ENCODE results near the gene CCDC57. TPM values are rescaled to one million over a fixed set of nuclear protein-coding genes. Genes with fewer than 3 reads are reported as not detected.

Gene CCDC57
- total and polyA plus RNA-seq, 9 of the 15 experiments (the other 6 are each of a cell fraction or from before 2014, with no cell fraction given) = 0.83 to 36.2 (median 13.6) TPM

DNA sequence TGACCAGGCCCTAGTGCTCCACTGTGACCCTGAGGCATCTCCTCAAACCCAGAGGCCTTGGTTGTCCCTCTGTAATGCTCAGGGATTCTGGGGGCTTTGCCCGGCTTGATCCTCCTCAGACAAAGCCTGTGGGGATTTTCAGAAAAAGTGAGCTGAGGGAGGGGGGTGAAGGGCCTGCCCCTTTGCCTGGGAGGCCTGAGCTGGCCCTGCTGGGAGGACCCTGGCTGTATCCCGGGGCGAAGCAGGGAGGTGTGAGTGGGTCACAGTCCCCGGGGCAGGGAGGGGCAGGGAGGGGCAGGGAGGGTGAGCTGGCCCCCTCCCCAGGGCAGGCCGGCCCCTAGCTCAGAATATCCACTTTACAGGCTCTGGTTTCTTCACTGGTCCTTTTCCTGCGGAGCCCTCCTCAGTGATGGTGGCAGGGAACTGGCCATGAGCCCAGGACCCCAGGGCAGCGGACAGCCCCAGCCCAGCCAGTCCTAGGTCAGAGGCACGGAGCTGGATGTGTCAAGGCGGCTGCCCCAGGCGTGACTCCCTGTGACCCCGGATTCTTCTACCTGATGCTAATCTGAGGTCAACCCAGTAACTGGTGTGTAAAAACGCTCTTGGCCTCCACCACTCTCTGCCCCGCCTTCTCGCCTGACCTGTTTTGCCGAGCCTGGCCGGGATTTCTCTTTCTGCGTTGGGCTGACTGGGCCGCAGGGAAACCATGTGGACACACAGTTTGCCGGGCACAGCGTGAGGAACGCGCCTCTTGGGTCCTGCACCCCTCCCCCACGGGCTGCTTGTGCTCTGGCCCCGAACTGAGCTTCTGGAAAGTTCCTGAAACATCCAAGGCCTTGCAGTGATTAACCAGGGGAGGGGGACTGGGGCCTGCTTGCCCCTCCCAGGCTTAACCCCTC, 108.8 kb downstream of the CCDC57 start (continued):
- TF ChIP-seq, protein P1, sequence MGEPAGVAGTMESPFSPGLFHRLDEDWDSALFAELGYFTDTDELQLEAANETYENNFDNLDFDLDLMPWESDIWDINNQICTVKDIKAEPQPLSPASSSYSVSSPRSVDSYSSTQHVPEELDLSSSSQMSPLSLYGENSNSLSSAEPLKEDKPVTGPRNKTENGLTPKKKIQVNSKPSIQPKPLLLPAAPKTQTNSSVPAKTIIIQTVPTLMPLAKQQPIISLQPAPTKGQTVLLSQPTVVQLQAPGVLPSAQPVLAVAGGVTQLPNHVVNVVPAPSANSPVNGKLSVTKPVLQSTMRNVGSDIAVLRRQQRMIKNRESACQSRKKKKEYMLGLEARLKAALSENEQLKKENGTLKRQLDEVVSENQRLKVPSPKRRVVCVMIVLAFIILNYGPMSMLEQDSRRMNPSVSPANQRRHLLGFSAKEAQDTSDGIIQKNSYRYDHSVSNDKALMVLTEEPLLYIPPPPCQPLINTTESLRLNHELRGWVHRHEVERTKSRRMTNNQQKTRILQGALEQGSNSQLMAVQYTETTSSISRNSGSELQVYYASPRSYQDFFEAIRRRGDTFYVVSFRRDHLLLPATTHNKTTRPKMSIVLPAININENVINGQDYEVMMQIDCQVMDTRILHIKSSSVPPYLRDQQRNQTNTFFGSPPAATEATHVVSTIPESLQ (CRISPR knock-in tag; IDR thresholded peaks at IDR 0.05) = no peak
- TF ChIP-seq ZNF318 (IDR thresholded peaks at IDR 0.05; ENCODE audit: borderline replicate concordance in 1 of 2, low read depth in 1 of 2) = no peak
- no peak for TF ChIP-seq U2AF1 (optimal IDR thresholded peaks at IDR 0.05; ENCODE audit: low read depth, low read length)
- TF ChIP-seq, protein P2, sequence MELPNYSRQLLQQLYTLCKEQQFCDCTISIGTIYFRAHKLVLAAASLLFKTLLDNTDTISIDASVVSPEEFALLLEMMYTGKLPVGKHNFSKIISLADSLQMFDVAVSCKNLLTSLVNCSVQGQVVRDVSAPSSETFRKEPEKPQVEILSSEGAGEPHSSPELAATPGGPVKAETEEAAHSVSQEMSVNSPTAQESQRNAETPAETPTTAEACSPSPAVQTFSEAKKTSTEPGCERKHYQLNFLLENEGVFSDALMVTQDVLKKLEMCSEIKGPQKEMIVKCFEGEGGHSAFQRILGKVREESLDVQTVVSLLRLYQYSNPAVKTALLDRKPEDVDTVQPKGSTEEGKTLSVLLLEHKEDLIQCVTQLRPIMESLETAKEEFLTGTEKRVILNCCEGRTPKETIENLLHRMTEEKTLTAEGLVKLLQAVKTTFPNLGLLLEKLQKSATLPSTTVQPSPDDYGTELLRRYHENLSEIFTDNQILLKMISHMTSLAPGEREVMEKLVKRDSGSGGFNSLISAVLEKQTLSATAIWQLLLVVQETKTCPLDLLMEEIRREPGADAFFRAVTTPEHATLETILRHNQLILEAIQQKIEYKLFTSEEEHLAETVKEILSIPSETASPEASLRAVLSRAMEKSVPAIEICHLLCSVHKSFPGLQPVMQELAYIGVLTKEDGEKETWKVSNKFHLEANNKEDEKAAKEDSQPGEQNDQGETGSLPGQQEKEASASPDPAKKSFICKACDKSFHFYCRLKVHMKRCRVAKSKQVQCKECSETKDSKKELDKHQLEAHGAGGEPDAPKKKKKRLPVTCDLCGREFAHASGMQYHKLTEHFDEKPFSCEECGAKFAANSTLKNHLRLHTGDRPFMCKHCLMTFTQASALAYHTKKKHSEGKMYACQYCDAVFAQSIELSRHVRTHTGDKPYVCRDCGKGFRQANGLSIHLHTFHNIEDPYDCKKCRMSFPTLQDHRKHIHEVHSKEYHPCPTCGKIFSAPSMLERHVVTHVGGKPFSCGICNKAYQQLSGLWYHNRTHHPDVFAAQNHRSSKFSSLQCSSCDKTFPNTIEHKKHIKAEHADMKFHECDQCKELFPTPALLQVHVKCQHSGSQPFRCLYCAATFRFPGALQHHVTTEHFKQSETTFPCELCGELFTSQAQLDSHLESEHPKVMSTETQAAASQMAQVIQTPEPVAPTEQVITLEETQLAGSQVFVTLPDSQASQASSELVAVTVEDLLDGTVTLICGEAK (IDR thresholded peaks at IDR 0.05) = no peak
- TF ChIP-seq, protein P2 (CRISPR knock-in tag; IDR thresholded peaks at IDR 0.05) = no peak
